ENCODE data around the gene CCNE1.

CCNE1 gene

DNA sequence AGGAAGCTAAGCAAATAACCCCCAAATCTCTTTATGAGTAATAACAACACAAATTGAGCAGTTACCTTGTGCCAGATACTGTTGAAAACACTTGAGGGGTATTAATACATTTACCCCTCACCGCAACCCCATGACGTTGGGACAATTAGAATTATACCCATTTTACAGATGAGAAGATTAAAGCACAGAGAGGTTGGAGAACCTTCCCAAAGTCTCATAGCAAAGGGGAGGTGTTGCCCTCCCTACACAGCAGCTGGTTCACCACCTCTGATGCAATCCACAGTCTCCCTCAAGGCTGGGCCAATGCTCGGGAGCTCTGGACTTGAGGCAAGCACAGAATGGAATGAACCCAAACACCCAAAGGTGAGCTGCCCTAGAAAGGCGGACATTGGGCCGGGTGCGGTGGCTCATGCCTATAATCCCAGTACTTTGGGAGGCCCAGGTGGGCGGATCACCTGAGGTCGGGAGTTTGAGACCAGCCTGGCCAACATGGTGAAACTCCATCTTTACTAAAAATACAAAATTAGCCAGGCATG, 3.9 kb upstream of the CCNE1 start:
- TF ChIP-seq, protein P1, sequence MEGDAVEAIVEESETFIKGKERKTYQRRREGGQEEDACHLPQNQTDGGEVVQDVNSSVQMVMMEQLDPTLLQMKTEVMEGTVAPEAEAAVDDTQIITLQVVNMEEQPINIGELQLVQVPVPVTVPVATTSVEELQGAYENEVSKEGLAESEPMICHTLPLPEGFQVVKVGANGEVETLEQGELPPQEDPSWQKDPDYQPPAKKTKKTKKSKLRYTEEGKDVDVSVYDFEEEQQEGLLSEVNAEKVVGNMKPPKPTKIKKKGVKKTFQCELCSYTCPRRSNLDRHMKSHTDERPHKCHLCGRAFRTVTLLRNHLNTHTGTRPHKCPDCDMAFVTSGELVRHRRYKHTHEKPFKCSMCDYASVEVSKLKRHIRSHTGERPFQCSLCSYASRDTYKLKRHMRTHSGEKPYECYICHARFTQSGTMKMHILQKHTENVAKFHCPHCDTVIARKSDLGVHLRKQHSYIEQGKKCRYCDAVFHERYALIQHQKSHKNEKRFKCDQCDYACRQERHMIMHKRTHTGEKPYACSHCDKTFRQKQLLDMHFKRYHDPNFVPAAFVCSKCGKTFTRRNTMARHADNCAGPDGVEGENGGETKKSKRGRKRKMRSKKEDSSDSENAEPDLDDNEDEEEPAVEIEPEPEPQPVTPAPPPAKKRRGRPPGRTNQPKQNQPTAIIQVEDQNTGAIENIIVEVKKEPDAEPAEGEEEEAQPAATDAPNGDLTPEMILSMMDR (IDR thresholded peaks at IDR 0.05; ENCODE audit: borderline replicate concordance, insufficient read depth, low read depth, low read length): no peak
- H3K4me3 ChIP-seq (ENCODE audit: low read depth, low read length): no peak overlapping the region

DNA sequence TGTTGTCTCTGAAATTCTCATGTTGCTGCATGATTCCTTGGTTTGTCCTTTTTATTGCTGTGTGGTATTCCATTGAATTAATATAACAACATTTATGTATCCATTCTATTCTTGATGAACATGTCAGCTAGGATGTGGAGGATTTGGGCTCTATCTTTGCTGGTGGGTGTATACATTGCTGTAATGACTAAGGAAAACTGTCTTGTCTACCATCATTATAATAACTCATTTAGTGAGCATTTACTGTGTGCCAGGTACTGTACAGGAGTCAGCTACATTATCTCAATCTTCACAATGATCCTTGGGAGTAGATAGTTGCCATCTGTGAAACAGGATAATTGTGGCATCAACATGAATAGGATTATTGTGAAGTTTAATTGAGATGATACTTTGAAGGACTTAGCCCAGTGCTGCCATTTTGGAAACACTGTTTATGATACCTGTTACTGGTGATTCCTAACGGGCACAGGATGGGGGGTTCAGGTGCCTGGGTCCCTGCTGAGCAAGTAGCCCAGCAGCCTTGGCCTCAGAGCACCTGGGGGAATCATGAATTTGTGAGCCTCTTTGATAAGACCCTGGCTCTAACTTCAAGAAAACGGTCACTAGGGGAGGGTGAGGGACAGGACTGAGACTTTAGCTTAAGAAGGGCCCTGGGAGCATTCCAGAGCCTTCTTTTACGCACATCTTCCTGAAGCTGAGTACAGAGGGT, 1.8 kb upstream of the CCNE1 start:
- TF ChIP-seq, protein P1 (IDR thresholded peaks at IDR 0.05; ENCODE audit: borderline replicate concordance, insufficient read depth, low read depth, low read length): no peak
- H3K4me3 ChIP-seq (ENCODE audit: low read depth, low read length): no peak overlapping the region

DNA sequence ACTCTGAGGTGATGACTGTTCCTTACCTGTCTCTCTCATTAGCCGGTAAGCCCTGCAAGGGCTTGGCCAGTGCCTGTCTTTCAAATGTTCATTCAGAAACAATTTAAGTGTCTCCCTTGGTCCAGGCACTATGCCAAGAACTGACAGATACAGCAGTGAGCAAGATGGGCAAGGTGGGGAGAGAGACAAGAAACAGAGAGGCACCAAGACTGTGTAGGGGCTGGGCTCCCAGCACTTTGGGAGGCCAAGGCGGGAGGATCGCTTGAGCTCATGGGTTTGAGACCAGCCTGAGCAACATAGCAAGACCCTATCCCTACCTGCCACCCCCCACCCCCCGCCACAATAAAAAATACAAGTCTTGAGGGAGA, 1.3 kb upstream of the CCNE1 start:
- TF ChIP-seq, protein P1 (IDR thresholded peaks at IDR 0.05; ENCODE audit: borderline replicate concordance, insufficient read depth, low read depth, low read length): no peak
- H3K4me3 ChIP-seq (ENCODE audit: low read depth, low read length): peak overlapping the region; percentile 74

DNA sequence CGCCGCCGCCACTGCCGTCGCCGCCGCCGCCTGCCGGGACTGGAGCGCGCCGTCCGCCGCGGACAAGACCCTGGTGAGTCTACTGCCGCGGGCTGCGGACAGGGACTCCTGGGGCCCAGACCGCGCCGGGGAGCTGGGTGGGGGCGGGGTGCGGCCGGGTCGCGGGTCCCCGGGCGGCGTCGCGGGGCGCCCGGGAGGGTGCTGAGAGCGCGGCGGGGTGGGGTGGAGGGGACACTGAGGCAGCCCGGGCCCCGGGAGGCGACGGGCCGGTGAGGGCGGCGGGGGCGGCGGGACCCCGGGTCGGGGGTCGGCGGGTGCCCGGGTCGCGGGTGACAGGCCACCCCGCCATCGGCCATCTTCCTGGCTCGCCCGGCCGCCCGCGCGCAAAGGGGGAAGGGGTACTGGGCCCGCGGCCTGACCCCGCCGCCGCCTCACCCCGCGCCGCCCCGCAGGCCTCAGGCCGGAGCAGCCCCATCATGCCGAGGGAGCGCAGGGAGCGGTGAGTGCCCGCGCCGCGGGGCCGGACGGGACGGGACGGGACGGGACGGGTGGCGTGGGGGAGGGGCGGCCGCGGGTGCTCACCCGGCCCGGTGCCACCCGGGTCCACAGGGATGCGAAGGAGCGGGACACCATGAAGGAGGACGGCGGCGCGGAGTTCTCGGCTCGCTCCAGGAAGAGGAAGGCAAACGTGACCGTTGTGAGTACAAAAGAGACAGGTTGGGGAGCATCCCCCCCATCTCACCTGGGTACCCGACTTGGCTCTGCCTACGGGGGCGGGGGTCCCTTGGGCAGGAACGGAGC, 489 bp downstream of the CCNE1 start:
- TF ChIP-seq, protein P1 (IDR thresholded peaks at IDR 0.05; ENCODE audit: borderline replicate concordance, insufficient read depth, low read depth, low read length): no peak
- peak overlapping the region; percentile 60 for H3K4me3 ChIP-seq (ENCODE audit: low read depth, low read length)

DNA sequence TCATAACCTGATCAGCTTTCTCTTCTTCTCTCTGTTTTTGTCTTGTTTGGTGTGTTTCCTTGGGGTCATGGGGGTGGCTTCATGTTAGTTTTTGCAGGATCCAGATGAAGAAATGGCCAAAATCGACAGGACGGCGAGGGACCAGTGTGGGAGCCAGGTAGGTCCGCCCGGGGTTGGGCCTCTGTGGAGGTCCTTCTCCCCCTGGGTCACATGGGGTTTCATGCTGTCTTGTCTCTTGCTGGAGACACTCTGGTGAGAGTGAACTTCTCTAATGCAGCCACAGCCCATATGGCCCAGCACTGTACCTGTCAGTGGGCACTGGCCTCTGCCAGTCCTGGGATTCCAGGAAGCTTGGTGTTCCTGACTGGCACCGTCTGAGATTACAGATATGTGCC, 1.1 kb downstream of the CCNE1 start:
- TF ChIP-seq, protein P1 (IDR thresholded peaks at IDR 0.05; ENCODE audit: borderline replicate concordance, insufficient read depth, low read depth, low read length): no peak
- H3K4me3 ChIP-seq (ENCODE audit: low read depth, low read length): peak overlapping the region; percentile 60

DNA sequence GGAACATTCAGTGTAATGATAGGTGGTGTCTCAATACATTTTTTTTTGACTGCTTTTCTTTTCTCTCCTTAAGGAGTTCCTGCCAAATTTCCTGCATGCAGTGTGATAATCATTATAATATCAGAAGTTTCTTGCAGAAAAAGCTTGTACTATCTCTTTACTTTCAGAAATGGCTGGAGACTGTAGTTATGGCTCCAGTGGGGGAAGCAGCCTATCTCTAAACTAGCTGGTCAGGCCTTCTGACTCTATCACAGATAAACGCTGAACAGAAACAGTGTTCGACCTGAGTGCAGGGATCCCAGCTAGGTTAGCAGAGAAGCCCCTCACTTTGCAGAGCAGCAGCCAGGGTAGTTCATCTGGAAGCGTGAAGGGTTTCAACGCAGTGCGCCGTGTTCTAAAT, 1.9 kb downstream of the CCNE1 start:
- TF ChIP-seq, protein P1 (IDR thresholded peaks at IDR 0.05; ENCODE audit: borderline replicate concordance, insufficient read depth, low read depth, low read length): no peak
- no peak overlapping the region for H3K4me3 ChIP-seq (ENCODE audit: low read depth, low read length)

Measured in GM12875 (cell line).